Hematopoietic multipotent progenitor cell treated with erythropoietin and hydrocortisone succinate and interleukin-3 and kit ligand, for 15 days (in vitro differentiated cells): ENCODE measurements around the gene PHACTR1.

Source experiments
- DNase-seq: peaks from one replicate; pipeline ENCODE4 v3.0.0-alpha.2; 2015; ENCODE audit warnings: low spot score

Gene PHACTR1

GRCh38 chr6:13201336-13201735 lies 484.8 kb downstream of the PHACTR1 start:
- DNase-seq = no peak

GRCh38 chr6:13203145-13203544 lies 486.6 kb downstream of the PHACTR1 start:
- no peak for DNase-seq

- DNase-seq = no peak
These were observed 488.5 kb downstream of the PHACTR1 start for GRCh38 chr6:13205106-13205505.

GRCh38 chr6:13212096-13212495 lies 495.5 kb downstream of the PHACTR1 start:
- DNase-seq = no peak

- DNase-seq = no peak
These were observed 496.0 kb downstream of the PHACTR1 start for GRCh38 chr6:13212538-13212937.

GRCh38 chr6:13215390-13215789 lies 498.8 kb downstream of the PHACTR1 start:
- no peak for DNase-seq

- no peak for DNase-seq
These were observed 499.9 kb downstream of the PHACTR1 start for GRCh38 chr6:13216236-13217014.

GRCh38 chr6:13217206-13217905 lies 500.8 kb downstream of the PHACTR1 start:
- DNase-seq = no peak

GRCh38 chr6:13220266-13220665 lies 503.7 kb downstream of the PHACTR1 start:
- no peak for DNase-seq

GRCh38 chr6:13222048-13222447 lies 505.5 kb downstream of the PHACTR1 start:
- DNase-seq = no peak

- DNase-seq = no peak
These were observed 509.5 kb downstream of the PHACTR1 start for GRCh38 chr6:13226071-13226470.

- no peak for DNase-seq
These were observed 512.0 kb downstream of the PHACTR1 start for GRCh38 chr6:13228264-13229204.

- DNase-seq = no peak
These were observed 512.9 kb downstream of the PHACTR1 start for GRCh38 chr6:13229205-13230085.

- DNase-seq = no peak
These were observed 516.5 kb downstream of the PHACTR1 start for GRCh38 chr6:13233106-13233505.

- DNase-seq = no peak
These were observed 517.6 kb downstream of the PHACTR1 start for GRCh38 chr6:13234130-13234529.

GRCh38 chr6:13235339-13235738 lies 518.8 kb downstream of the PHACTR1 start:
- DNase-seq = no peak

GRCh38 chr6:13237318-13237717 lies 520.8 kb downstream of the PHACTR1 start:
- no peak for DNase-seq

- DNase-seq = no peak
These were observed 521.5 kb downstream of the PHACTR1 start for GRCh38 chr6:13238017-13238416.

- DNase-seq = no peak
These were observed 522.2 kb downstream of the PHACTR1 start for GRCh38 chr6:13238640-13239216.

GRCh38 chr6:13239530-13240455 lies 523.2 kb downstream of the PHACTR1 start:
- no peak for DNase-seq
